RWPE2 (cell line): ENCODE data around the gene GCM1.

Experiments
- ATAC-seq: fragments of 200-7000 bp; cut with Tn5 transposase; 3 replicates; pipeline ENCODE4 v1.9.1; 2021; ENCODE audit warnings: low read depth
- DNase-seq: peaks from one replicate; pipeline ENCODE4 v3.0.0-alpha.2; 2020; ENCODE audit warnings: low spot score
- H3K27ac ChIP-seq: fragments of 450-650 bp; 2 replicates; pipeline ENCODE4 v1.5.1; 2017; ENCODE audit warnings: mild to moderate bottlenecking; ENCODE audit not compliant: poor library complexity, severe bottlenecking
- H3K27me3 ChIP-seq: fragments of 250-450 bp; sonication (Bioruptor Pico); 2 replicates; pipeline ENCODE4 v1.5.1; 2021; ENCODE audit warnings: mild to moderate bottlenecking, moderate library complexity; ENCODE audit not compliant: insufficient read depth, poor library complexity, severe bottlenecking
- H3K36me3 ChIP-seq: fragments of 250-450 bp; sonication (Bioruptor Pico); 2 replicates; pipeline ENCODE4 v1.5.1; 2020; ENCODE audit warnings: low read depth, mild to moderate bottlenecking, moderate library complexity
- H3K4me1 ChIP-seq: fragments of 250-450 bp; sonication (Bioruptor Pico); 2 replicates; pipeline ENCODE4 v1.5.1; 2021; ENCODE audit warnings: mild to moderate bottlenecking, moderate library complexity; ENCODE audit not compliant: insufficient read depth, poor library complexity, severe bottlenecking
- H3K4me3 ChIP-seq: fragments of 250-450 bp; sonication (Bioruptor Pico); 2 replicates; pipeline ENCODE4 v1.5.1; 2021; ENCODE audit warnings: mild to moderate bottlenecking, moderate library complexity; ENCODE audit not compliant: severe bottlenecking
- H3K9me3 ChIP-seq: fragments of 250-450 bp; sonication (Bioruptor Pico); 2 replicates; pipeline ENCODE4 v1.5.1; 2021; ENCODE audit warnings: mild to moderate bottlenecking, moderate library complexity; ENCODE audit not compliant: severe bottlenecking
- CTCF ChIP-seq: fragments of 450-650 bp; IDR thresholded peaks from one replicate; pipeline ENCODE4 v1.5.1; 2017; ENCODE audit warnings: mild to moderate bottlenecking, moderate library complexity; ENCODE audit not compliant: poor library complexity, severe bottlenecking

The GCM1 gene

GRCh38 chr6:53112871-53113270, 35.8 kb downstream of the GCM1 start:
- TF ChIP-seq CTCF = no peak

GRCh38 chr6:53112404-53112803, 36.2 kb downstream of the GCM1 start:
- no peaks in the 10 kb centered on the region for H3K36me3 ChIP-seq
- peak overlapping the region; percentile 79 for H3K27ac ChIP-seq
- ATAC-seq = peak; percentile 94
- H3K27me3 ChIP-seq = no peaks in the 10 kb centered on the region
- H3K9me3 ChIP-seq = no peaks in the 10 kb centered on the region
- peaks cover 23% of the 10 kb centered on the region for H3K4me1 ChIP-seq
- DNase-seq = peak; percentile 62
- no peak overlapping the region for H3K4me3 ChIP-seq
- TF ChIP-seq CTCF = no peak

More at GRCh38 chr6:53112871-53113270, 35.8 kb downstream of the GCM1 start:
- DNase-seq (no peak), ATAC-seq (peak; percentile 50)
- H3K9me3 ChIP-seq = no peaks in the 10 kb centered on the region
- no peak overlapping the region for H3K4me3 ChIP-seq
- peak overlapping the region; percentile 79 for H3K27ac ChIP-seq
- peaks cover 23% of the 10 kb centered on the region for H3K4me1 ChIP-seq
- no peaks in the 10 kb centered on the region for H3K27me3 ChIP-seq
- no peaks in the 10 kb centered on the region for H3K36me3 ChIP-seq

GRCh38 chr6:53111865-53112264, 36.8 kb downstream of the GCM1 start:
- ATAC-seq = no peak
- Histone ChIP-seq H3K36me3 (no peaks in the 10 kb centered on the region), H3K27me3 (no peaks in the 10 kb centered on the region), H3K4me3 (no peak overlapping the region), H3K4me1 (peaks cover 23% of the 10 kb centered on the region), H3K27ac (peak overlapping the region; percentile 79), H3K9me3 (no peaks in the 10 kb centered on the region)
- no peak for TF ChIP-seq CTCF
- DNase-seq = no peak

- H3K36me3 ChIP-seq = no peaks in the 10 kb centered on the region
- H3K4me1 ChIP-seq = peaks cover 23% of the 10 kb centered on the region
- no peak overlapping the region for H3K4me3 ChIP-seq
- DNase-seq = no peak
- no peak overlapping the region for H3K27ac ChIP-seq
- no peak for ATAC-seq
- no peak for TF ChIP-seq CTCF
- H3K27me3 ChIP-seq = no peaks in the 10 kb centered on the region
- no peaks in the 10 kb centered on the region for H3K9me3 ChIP-seq
Measured at GRCh38 chr6:53109612-53110011, 39.0 kb downstream of the GCM1 start.

- H3K27ac ChIP-seq = no peak overlapping the region
- H3K9me3 ChIP-seq = no peaks in the 10 kb centered on the region
- no peak for TF ChIP-seq CTCF
- no peaks in the 10 kb centered on the region for H3K27me3 ChIP-seq
- H3K4me1 ChIP-seq = peaks cover 7% of the 10 kb centered on the region
- peak; percentile 57; the same call in 2 of the 3 replicates for ATAC-seq
- DNase-seq = no peak
- no peaks in the 10 kb centered on the region for H3K36me3 ChIP-seq
- H3K4me3 ChIP-seq = no peak overlapping the region
Measured at GRCh38 chr6:53107091-53107490, 41.5 kb downstream of the GCM1 start.
